Measurements from ENCODE around the gene FBXO39.
"Not testable (repeated sequence)": the region's sequence is repeated elsewhere in the genome, so short reads cannot be mapped to it uniquely, and the experiment has no call there.

Gene FBXO39

DNA sequence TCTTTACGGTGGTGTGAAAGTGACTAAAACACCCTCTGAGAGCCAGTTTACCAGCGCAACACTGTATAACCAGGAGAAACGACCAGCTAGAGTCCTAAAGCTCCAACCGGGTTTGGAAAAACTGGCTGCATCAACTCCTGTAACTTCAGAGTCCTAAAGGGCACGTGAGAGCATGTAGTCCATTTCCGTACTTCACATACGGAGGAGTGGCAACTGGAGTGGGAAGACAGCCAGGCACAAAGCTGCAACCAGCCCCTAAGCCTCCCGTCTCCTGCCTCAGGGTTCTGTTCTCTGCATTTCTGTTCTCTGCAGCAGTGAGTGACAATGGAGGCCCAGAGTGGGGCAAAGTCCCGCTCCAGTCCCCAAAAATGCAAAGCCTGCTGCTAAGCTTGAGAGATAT is 36.3 kb downstream of the FBXO39 start:
- H3K36me3 ChIP-seq (replicated peaks; ENCODE audit: low read depth, low read length), result no peaks in the 10 kb centered on the region
- no peaks in the 10 kb centered on the region for H3K9me3 ChIP-seq (ENCODE audit: insufficient read depth, low read length)
- no peaks in the 10 kb centered on the region for H3K79me2 ChIP-seq (ENCODE audit: low read length)
- H3K4me3 ChIP-seq (ENCODE audit: low read length), result no peak overlapping the region
- no peak overlapping the region for H3K9ac ChIP-seq (ENCODE audit: low read length)
- peaks cover 6% of the 10 kb centered on the region; the same call in 1 of the 2 replicates for H3K27me3 ChIP-seq (ENCODE audit: low read depth, low read length)
- H4K20me1 ChIP-seq (ENCODE audit: insufficient read depth, low read length), result no peaks in the 10 kb centered on the region
- no peak overlapping the region for H2AFZ ChIP-seq (ENCODE audit: low read depth, low read length)
- H3K4me2 ChIP-seq (ENCODE audit: low read length), result no peak overlapping the region
- TF ChIP-seq, protein P1, sequence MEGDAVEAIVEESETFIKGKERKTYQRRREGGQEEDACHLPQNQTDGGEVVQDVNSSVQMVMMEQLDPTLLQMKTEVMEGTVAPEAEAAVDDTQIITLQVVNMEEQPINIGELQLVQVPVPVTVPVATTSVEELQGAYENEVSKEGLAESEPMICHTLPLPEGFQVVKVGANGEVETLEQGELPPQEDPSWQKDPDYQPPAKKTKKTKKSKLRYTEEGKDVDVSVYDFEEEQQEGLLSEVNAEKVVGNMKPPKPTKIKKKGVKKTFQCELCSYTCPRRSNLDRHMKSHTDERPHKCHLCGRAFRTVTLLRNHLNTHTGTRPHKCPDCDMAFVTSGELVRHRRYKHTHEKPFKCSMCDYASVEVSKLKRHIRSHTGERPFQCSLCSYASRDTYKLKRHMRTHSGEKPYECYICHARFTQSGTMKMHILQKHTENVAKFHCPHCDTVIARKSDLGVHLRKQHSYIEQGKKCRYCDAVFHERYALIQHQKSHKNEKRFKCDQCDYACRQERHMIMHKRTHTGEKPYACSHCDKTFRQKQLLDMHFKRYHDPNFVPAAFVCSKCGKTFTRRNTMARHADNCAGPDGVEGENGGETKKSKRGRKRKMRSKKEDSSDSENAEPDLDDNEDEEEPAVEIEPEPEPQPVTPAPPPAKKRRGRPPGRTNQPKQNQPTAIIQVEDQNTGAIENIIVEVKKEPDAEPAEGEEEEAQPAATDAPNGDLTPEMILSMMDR (IDR thresholded peaks at IDR 0.05; ENCODE audit: low read depth, low read length), result no peak
- no peak for TF ChIP-seq EZH2phosphoT487 (IDR thresholded peaks at IDR 0.05; ENCODE audit: low read depth)
- no peaks in the 10 kb centered on the region for H3K4me1 ChIP-seq (ENCODE audit: low read length)
- H3K27ac ChIP-seq (ENCODE audit: low read length), result no peak overlapping the region

DNA sequence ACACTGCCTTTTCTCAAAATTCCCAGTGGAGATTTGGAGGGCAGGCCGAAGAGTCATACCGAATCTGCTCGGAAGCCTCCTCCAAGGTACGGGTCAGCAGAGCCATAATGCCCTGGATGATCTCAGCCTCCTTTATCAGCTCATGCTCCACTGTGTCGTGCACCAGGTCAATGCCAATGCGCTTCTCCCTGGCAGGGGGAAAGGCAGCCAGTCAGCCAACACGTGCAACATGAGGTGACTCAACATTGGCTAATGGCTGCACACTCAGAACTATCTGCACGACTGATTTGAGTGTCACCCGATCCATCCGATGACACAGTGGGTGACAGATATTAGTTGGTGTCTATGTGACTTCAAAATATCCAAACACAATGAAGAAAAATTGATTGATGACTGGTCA is 39.8 kb downstream of the FBXO39 start:
- no peak overlapping the region for H3K27ac ChIP-seq (ENCODE audit: low read length)
- no peak overlapping the region for H3K4me2 ChIP-seq (ENCODE audit: low read length)
- H3K36me3 ChIP-seq (replicated peaks; ENCODE audit: low read depth, low read length), result no peaks in the 10 kb centered on the region
- no peak overlapping the region for H3K4me3 ChIP-seq (ENCODE audit: low read length)
- H2AFZ ChIP-seq (ENCODE audit: low read depth, low read length), result no peak overlapping the region
- no peaks in the 10 kb centered on the region for H3K4me1 ChIP-seq (ENCODE audit: low read length)
- H3K9ac ChIP-seq (ENCODE audit: low read length), result no peak overlapping the region
- TF ChIP-seq, protein P1 (IDR thresholded peaks at IDR 0.05; ENCODE audit: low read depth, low read length), result no peak
- TF ChIP-seq EZH2phosphoT487 (IDR thresholded peaks at IDR 0.05; ENCODE audit: low read depth), result no peak
- no peaks in the 10 kb centered on the region for H3K9me3 ChIP-seq (ENCODE audit: insufficient read depth, low read length)
- no peaks in the 10 kb centered on the region for H3K79me2 ChIP-seq (ENCODE audit: low read length)
- H3K27me3 ChIP-seq (ENCODE audit: low read depth, low read length), result no peaks in the 10 kb centered on the region
- H4K20me1 ChIP-seq (ENCODE audit: insufficient read depth, low read length), result no peaks in the 10 kb centered on the region

- H3K36me3 ChIP-seq (replicated peaks; ENCODE audit: low read depth, low read length); H3K4me3 ChIP-seq (ENCODE audit: low read length); H2AFZ ChIP-seq (ENCODE audit: low read depth, low read length); H3K79me2 ChIP-seq (ENCODE audit: low read length); H3K4me2 ChIP-seq (ENCODE audit: low read length); H3K9me3 ChIP-seq (ENCODE audit: insufficient read depth, low read length); H3K9ac ChIP-seq (ENCODE audit: low read length); H3K27me3 ChIP-seq (ENCODE audit: low read depth, low read length); H3K4me1 ChIP-seq (ENCODE audit: low read length); H3K27ac ChIP-seq (ENCODE audit: low read length); H4K20me1 ChIP-seq (ENCODE audit: insufficient read depth, low read length): not testable (repeated sequence)
These were observed 40.4 kb downstream of the FBXO39 start for GRCh38 chr17:6816368-6816767.

- Histone ChIP-seq H3K27me3 (ENCODE audit: low read depth, low read length) (no peaks in the 10 kb centered on the region), H3K36me3 (replicated peaks; ENCODE audit: low read depth, low read length) (no peaks in the 10 kb centered on the region), H3K27ac (ENCODE audit: low read length) (no peak overlapping the region), H2AFZ (ENCODE audit: low read depth, low read length) (no peak overlapping the region), H3K9ac (ENCODE audit: low read length) (no peak overlapping the region), H3K4me2 (ENCODE audit: low read length) (no peak overlapping the region), H4K20me1 (ENCODE audit: insufficient read depth, low read length) (no peaks in the 10 kb centered on the region), H3K9me3 (ENCODE audit: insufficient read depth, low read length) (no peaks in the 10 kb centered on the region), H3K4me3 (ENCODE audit: low read length) (no peak overlapping the region), H3K79me2 (ENCODE audit: low read length) (no peaks in the 10 kb centered on the region), H3K4me1 (ENCODE audit: low read length) (no peaks in the 10 kb centered on the region)
- no peak for TF ChIP-seq EZH2phosphoT487 (IDR thresholded peaks at IDR 0.05; ENCODE audit: low read depth)
- TF ChIP-seq, protein P1 (IDR thresholded peaks at IDR 0.05; ENCODE audit: low read depth, low read length), result no peak
These were observed 42.9 kb downstream of the FBXO39 start for GRCh38 chr17:6818938-6819337.

DNA sequence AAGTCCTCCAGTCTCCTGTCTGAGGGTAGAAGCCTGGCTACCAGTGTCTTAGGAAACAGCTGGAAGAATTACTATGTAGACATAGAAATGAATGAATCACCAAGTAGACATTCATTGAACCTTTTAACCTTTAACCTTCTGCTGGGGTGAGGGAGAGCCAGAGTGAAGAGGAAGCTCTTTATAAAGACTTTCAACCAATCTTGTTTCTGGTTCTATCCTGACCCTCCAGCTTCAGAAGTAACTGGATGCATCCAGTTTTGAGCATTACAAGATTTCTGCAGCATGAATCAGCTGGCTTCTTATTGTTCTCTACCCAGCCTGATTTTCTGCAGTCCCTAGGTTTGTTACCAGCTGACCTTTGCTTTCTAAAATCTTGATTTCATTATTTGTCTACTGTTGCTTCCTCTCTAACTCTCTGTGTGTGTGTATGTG is 47.0 kb downstream of the FBXO39 start:
- no peak overlapping the region for H2AFZ ChIP-seq (ENCODE audit: low read depth, low read length)
- no peaks in the 10 kb centered on the region for H4K20me1 ChIP-seq (ENCODE audit: insufficient read depth, low read length)
- H3K27ac ChIP-seq (ENCODE audit: low read length), result no peak overlapping the region
- H3K9ac ChIP-seq (ENCODE audit: low read length), result no peak overlapping the region
- H3K9me3 ChIP-seq (ENCODE audit: insufficient read depth, low read length), result no peaks in the 10 kb centered on the region
- H3K4me3 ChIP-seq (ENCODE audit: low read length), result no peak overlapping the region
- no peaks in the 10 kb centered on the region for H3K4me1 ChIP-seq (ENCODE audit: low read length)
- H3K27me3 ChIP-seq (ENCODE audit: low read depth, low read length), result no peaks in the 10 kb centered on the region
- TF ChIP-seq, protein P1 (IDR thresholded peaks at IDR 0.05; ENCODE audit: low read depth, low read length), result no peak
- no peak for TF ChIP-seq EZH2phosphoT487 (IDR thresholded peaks at IDR 0.05; ENCODE audit: low read depth)
- H3K79me2 ChIP-seq (ENCODE audit: low read length), result no peaks in the 10 kb centered on the region
- H3K4me2 ChIP-seq (ENCODE audit: low read length), result no peak overlapping the region
- H3K36me3 ChIP-seq (replicated peaks; ENCODE audit: low read depth, low read length), result no peaks in the 10 kb centered on the region

All from OCI-LY3 (cell line).